ENCODE results near the gene RGS8.

DNA sequence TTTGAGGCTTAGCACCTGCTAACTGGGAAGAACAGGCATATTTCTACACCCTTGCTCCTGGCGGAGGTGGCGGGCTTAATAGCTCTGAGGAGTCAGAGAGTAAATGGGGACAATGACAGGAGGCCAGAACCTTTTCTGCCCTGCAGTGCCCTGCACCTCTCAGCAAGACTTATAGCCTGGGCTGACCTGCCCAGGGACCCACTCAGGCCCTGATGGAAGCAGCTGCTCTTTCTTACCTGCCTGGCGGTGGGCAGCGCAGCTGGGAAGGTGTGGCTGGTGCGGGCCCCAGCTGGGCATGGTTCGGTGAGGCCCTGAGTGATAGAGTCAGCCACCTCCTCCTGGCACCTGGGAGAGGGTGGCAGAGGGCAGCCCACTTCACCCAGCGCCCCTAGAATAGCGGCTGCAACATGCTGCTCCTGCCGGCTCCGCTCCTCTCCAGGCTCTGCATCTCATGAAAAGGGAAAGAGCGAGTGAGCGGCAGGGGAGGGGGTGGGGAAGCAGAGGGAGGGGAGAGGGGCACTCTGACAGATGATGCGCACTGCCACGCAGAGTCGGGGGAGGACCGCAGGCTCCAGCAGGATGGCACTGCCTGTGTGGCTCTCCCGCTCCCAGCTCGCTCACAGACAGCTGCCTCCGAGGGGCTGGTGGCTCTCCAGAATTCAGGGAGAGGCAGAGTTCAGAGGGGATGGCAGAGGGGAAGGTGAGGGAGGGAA is at the start of gene RGS8:
- TF ChIP-seq, protein P1, sequence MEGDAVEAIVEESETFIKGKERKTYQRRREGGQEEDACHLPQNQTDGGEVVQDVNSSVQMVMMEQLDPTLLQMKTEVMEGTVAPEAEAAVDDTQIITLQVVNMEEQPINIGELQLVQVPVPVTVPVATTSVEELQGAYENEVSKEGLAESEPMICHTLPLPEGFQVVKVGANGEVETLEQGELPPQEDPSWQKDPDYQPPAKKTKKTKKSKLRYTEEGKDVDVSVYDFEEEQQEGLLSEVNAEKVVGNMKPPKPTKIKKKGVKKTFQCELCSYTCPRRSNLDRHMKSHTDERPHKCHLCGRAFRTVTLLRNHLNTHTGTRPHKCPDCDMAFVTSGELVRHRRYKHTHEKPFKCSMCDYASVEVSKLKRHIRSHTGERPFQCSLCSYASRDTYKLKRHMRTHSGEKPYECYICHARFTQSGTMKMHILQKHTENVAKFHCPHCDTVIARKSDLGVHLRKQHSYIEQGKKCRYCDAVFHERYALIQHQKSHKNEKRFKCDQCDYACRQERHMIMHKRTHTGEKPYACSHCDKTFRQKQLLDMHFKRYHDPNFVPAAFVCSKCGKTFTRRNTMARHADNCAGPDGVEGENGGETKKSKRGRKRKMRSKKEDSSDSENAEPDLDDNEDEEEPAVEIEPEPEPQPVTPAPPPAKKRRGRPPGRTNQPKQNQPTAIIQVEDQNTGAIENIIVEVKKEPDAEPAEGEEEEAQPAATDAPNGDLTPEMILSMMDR (IDR thresholded peaks at IDR 0.05), result no peak
- TF ChIP-seq, protein P2, sequence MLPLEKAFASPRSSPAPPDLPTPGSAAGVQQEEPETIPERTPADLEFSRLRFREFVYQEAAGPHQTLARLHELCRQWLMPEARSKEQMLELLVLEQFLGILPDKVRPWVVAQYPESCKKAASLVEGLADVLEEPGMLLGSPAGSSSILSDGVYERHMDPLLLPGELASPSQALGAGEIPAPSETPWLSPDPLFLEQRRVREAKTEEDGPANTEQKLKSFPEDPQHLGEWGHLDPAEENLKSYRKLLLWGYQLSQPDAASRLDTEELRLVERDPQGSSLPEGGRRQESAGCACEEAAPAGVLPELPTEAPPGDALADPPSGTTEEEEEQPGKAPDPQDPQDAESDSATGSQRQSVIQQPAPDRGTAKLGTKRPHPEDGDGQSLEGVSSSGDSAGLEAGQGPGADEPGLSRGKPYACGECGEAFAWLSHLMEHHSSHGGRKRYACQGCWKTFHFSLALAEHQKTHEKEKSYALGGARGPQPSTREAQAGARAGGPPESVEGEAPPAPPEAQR (CRISPR knock-in tag; IDR thresholded peaks at IDR 0.05), result no peak
- TF ChIP-seq SP1 (CRISPR knock-in tag; conservative IDR thresholded peaks at IDR 0.05), result no peak
- TF ChIP-seq, protein P3, sequence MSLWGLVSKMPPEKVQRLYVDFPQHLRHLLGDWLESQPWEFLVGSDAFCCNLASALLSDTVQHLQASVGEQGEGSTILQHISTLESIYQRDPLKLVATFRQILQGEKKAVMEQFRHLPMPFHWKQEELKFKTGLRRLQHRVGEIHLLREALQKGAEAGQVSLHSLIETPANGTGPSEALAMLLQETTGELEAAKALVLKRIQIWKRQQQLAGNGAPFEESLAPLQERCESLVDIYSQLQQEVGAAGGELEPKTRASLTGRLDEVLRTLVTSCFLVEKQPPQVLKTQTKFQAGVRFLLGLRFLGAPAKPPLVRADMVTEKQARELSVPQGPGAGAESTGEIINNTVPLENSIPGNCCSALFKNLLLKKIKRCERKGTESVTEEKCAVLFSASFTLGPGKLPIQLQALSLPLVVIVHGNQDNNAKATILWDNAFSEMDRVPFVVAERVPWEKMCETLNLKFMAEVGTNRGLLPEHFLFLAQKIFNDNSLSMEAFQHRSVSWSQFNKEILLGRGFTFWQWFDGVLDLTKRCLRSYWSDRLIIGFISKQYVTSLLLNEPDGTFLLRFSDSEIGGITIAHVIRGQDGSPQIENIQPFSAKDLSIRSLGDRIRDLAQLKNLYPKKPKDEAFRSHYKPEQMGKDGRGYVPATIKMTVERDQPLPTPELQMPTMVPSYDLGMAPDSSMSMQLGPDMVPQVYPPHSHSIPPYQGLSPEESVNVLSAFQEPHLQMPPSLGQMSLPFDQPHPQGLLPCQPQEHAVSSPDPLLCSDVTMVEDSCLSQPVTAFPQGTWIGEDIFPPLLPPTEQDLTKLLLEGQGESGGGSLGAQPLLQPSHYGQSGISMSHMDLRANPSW (CRISPR knock-in tag; conservative IDR thresholded peaks at IDR 0.05; ENCODE audit: low read depth), result no peak
- TF ChIP-seq NFE2L1 (CRISPR knock-in tag; IDR thresholded peaks at IDR 0.05), result no peak
- TF ChIP-seq CREB1 (CRISPR knock-in tag; IDR thresholded peaks at IDR 0.05), result no peak
- TF ChIP-seq ETV6 (CRISPR knock-in tag; IDR thresholded peaks at IDR 0.05), result no peak
- TF ChIP-seq KAT7 (CRISPR knock-in tag; IDR thresholded peaks at IDR 0.05; ENCODE audit: borderline replicate concordance), result no peak
- no peak for TF ChIP-seq ESRRA (CRISPR knock-in tag; IDR thresholded peaks at IDR 0.05; ENCODE audit: borderline replicate concordance)
- no peak for TF ChIP-seq ZNF263 (CRISPR knock-in tag; IDR thresholded peaks at IDR 0.05; ENCODE audit: low read depth)
- TF ChIP-seq ATF1 (CRISPR knock-in tag; IDR thresholded peaks at IDR 0.05), result no peak
- no peak for TF ChIP-seq JUN (CRISPR knock-in tag; IDR thresholded peaks at IDR 0.05)

Data from WTC11 (cell line).